Stimulated activated CD4-positive, alpha-beta T cell treated with anti-CD3 and anti-CD28 coated beads, Interleukin-1b, Interleukin-23, amount 100 ng/mL, for 24 hours (primary cell): ENCODE measurements around the gene BCL2L13.
"Not testable (repeated sequence)": the region's sequence is repeated elsewhere in the genome, so short reads cannot be mapped to it uniquely, and the experiment has no call there.

Experiments used
- DNase-seq, 4 experiments: peaks; one replicate each; pipeline ENCODE4 v3.0.0-alpha.2; 2020; ENCODE audit warnings: low read depth in 4 of 4, low spot score in 1 of 4

Gene BCL2L13

GRCh38 chr22:17753401-17753989 is 114.9 kb downstream of the BCL2L13 start:
- DNase-seq, result no peak

- no peak for DNase-seq
These were observed 115.8 kb downstream of the BCL2L13 start for GRCh38 chr22:17754233-17754925.

- DNase-seq, result no peak
These were observed 122.6 kb downstream of the BCL2L13 start for GRCh38 chr22:17761138-17761488.

- not testable (repeated sequence) for DNase-seq
These were observed 124.9 kb downstream of the BCL2L13 start for GRCh38 chr22:17763442-17763841.

GRCh38 chr22:17764036-17764435 is 125.5 kb downstream of the BCL2L13 start:
- DNase-seq, result no peak

GRCh38 chr22:17764852-17765251 is 126.3 kb downstream of the BCL2L13 start:
- not testable (repeated sequence) for DNase-seq

GRCh38 chr22:17767233-17768065 is 128.9 kb downstream of the BCL2L13 start:
- peak in 1 of 4 experiments; percentile 60 for DNase-seq

- no peak for DNase-seq
These were observed 130.6 kb downstream of the BCL2L13 start for GRCh38 chr22:17769013-17769715.

GRCh38 chr22:17769716-17770082 is 131.1 kb downstream of the BCL2L13 start:
- DNase-seq, result no peak

GRCh38 chr22:17770180-17771077 is 131.9 kb downstream of the BCL2L13 start:
- no peak for DNase-seq

- DNase-seq, result no peak
These were observed 133.8 kb downstream of the BCL2L13 start for GRCh38 chr22:17772249-17772957.

GRCh38 chr22:17772958-17773605 is 134.5 kb downstream of the BCL2L13 start:
- DNase-seq, result no peak

GRCh38 chr22:17773606-17774205 is 135.1 kb downstream of the BCL2L13 start:
- peak in 1 of 4 experiments; percentile 55 for DNase-seq

- no peak for DNase-seq
These were observed 135.8 kb downstream of the BCL2L13 start, which contains the start of gene BID for GRCh38 chr22:17774206-17774925. Gene BID, minus strand, starts transcription at chr22:17774469. Its CDS starts 24,353 bp downstream, at chr22:17750116.

GRCh38 chr22:17774926-17775685 is 136.5 kb downstream of the BCL2L13 start:
- no peak for DNase-seq

- DNase-seq, result no peak
These were observed 137.4 kb downstream of the BCL2L13 start for GRCh38 chr22:17775781-17776465.
